SK-N-SH treated with all-trans-retinoic acid at 6 μM for 48 hours (cell line): ENCODE measurements around the gene PPP1R16B.

Experiments used
- ARNTL ChIP-seq: fragments of 450-650 bp; formaldehyde crosslinking; IDR thresholded peaks from 2 replicates; pipeline ENCODE4 v1.5.0; 2020; ENCODE audit warnings: low read depth, mild to moderate bottlenecking, moderate library complexity, borderline replicate concordance
- BACH2 ChIP-seq: fragments of 250-450 bp; sonication (Bioruptor Pico); IDR thresholded peaks from 2 replicates; pipeline ENCODE4 v1.9.0; 2021; ENCODE audit warnings: mild to moderate bottlenecking, borderline replicate concordance
- GLIS3 ChIP-seq: fragments of 250-450 bp; sonication (Bioruptor Pico); IDR thresholded peaks from 2 replicates; pipeline ENCODE4 v1.5.0; 2020; ENCODE audit warnings: mild to moderate bottlenecking, moderate library complexity
- ISL1 ChIP-seq: fragments of 250-450 bp; sonication (Bioruptor Pico); IDR thresholded peaks from 2 replicates; pipeline ENCODE4 v2.1.2; 2022; ENCODE audit warnings: mild to moderate bottlenecking, moderate library complexity
- PPARA ChIP-seq: fragments of 250-450 bp; sonication (Bioruptor Pico); IDR thresholded peaks from 2 replicates; pipeline ENCODE4 v1.5.0; 2020; ENCODE audit warnings: mild to moderate bottlenecking, borderline replicate concordance
- RARB ChIP-seq: fragments of 250-450 bp; sonication (Bioruptor Pico); IDR thresholded peaks from 2 replicates; pipeline ENCODE4 v1.8.0; 2021; ENCODE audit warnings: mild to moderate bottlenecking, moderate library complexity
- TOX ChIP-seq: fragments of 250-450 bp; sonication (Bioruptor Pico); IDR thresholded peaks from 2 replicates; pipeline ENCODE4 v1.8.0; 2021; ENCODE audit warnings: mild to moderate bottlenecking, moderate library complexity, borderline replicate concordance
- ZFP3 ChIP-seq: fragments of 250-450 bp; sonication (Bioruptor Pico); IDR thresholded peaks from 2 replicates; pipeline ENCODE4 v1.5.0; 2020; ENCODE audit warnings: mild to moderate bottlenecking, moderate library complexity
- ZNF565 ChIP-seq: fragments of 450-650 bp; formaldehyde crosslinking; conservative IDR thresholded peaks from 2 replicates; pipeline ENCODE4 v1.5.0; 2020; ENCODE audit warnings: low read depth, mild to moderate bottlenecking, moderate library complexity
- ZNF8 ChIP-seq: fragments of 450-650 bp; formaldehyde crosslinking; IDR thresholded peaks from 2 replicates; pipeline ENCODE4 v1.5.0; 2020; ENCODE audit warnings: mild to moderate bottlenecking, moderate library complexity
- TF ChIP-seq, protein P1 (sequence below): fragments of 250-450 bp; sonication (Bioruptor Pico); IDR thresholded peaks from 2 replicates; pipeline ENCODE4 v1.5.0; 2020; ENCODE audit warnings: mild to moderate bottlenecking, moderate library complexity
- TF ChIP-seq, protein P2 (sequence below): fragments of 250-450 bp; sonication (Bioruptor Pico); IDR thresholded peaks from 2 replicates; pipeline ENCODE4 v1.8.0; 2020; ENCODE audit warnings: mild to moderate bottlenecking, moderate library complexity, borderline replicate concordance
- TF ChIP-seq, protein P3 (sequence below): fragments of 250-450 bp; sonication (Bioruptor Pico); IDR thresholded peaks from 2 replicates; pipeline ENCODE4 v1.5.1; 2020; ENCODE audit warnings: low read depth, mild to moderate bottlenecking, moderate library complexity

DNA sequence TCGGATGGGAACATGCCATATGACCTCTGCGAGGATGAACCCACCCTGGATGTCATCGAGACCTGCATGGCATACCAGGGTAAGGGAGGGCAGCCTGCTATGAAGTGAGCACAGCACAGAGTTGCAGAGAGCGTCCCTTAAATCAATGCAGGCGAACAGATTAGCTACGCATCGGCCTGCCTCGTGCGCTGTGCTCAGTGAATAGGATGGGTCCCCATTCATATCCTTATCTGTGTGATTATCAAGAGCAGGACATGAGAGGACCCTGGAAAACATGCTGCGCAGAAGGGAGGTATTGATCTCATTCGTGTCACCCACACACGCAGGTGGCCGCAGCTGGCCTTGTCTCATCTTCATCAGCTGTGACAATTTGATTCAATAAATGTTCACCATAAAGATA, 95.1 kb downstream of the PPP1R16B start:
- TF ChIP-seq, protein P1, sequence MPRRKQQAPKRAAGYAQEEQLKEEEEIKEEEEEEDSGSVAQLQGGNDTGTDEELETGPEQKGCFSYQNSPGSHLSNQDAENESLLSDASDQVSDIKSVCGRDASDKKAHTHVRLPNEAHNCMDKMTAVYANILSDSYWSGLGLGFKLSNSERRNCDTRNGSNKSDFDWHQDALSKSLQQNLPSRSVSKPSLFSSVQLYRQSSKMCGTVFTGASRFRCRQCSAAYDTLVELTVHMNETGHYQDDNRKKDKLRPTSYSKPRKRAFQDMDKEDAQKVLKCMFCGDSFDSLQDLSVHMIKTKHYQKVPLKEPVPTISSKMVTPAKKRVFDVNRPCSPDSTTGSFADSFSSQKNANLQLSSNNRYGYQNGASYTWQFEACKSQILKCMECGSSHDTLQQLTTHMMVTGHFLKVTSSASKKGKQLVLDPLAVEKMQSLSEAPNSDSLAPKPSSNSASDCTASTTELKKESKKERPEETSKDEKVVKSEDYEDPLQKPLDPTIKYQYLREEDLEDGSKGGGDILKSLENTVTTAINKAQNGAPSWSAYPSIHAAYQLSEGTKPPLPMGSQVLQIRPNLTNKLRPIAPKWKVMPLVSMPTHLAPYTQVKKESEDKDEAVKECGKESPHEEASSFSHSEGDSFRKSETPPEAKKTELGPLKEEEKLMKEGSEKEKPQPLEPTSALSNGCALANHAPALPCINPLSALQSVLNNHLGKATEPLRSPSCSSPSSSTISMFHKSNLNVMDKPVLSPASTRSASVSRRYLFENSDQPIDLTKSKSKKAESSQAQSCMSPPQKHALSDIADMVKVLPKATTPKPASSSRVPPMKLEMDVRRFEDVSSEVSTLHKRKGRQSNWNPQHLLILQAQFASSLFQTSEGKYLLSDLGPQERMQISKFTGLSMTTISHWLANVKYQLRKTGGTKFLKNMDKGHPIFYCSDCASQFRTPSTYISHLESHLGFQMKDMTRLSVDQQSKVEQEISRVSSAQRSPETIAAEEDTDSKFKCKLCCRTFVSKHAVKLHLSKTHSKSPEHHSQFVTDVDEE (CRISPR knock-in tag): no peak
- TF ChIP-seq, protein P2, sequence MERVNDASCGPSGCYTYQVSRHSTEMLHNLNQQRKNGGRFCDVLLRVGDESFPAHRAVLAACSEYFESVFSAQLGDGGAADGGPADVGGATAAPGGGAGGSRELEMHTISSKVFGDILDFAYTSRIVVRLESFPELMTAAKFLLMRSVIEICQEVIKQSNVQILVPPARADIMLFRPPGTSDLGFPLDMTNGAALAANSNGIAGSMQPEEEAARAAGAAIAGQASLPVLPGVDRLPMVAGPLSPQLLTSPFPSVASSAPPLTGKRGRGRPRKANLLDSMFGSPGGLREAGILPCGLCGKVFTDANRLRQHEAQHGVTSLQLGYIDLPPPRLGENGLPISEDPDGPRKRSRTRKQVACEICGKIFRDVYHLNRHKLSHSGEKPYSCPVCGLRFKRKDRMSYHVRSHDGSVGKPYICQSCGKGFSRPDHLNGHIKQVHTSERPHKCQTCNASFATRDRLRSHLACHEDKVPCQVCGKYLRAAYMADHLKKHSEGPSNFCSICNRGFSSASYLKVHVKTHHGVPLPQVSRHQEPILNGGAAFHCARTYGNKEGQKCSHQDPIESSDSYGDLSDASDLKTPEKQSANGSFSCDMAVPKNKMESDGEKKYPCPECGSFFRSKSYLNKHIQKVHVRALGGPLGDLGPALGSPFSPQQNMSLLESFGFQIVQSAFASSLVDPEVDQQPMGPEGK (CRISPR knock-in tag): no peak
- TF ChIP-seq ZFP3 (CRISPR knock-in tag) (no peak), PPARA (CRISPR knock-in tag) (no peak), ZNF8 (CRISPR knock-in tag) (no peak), RARB (CRISPR knock-in tag) (no peak), TOX (CRISPR knock-in tag) (no peak), ZNF565 (CRISPR knock-in tag) (no peak), ISL1 (CRISPR knock-in tag) (no peak), BACH2 (no peak), ARNTL (CRISPR knock-in tag) (no peak), GLIS3 (CRISPR knock-in tag) (no peak)
- TF ChIP-seq, protein P3, sequence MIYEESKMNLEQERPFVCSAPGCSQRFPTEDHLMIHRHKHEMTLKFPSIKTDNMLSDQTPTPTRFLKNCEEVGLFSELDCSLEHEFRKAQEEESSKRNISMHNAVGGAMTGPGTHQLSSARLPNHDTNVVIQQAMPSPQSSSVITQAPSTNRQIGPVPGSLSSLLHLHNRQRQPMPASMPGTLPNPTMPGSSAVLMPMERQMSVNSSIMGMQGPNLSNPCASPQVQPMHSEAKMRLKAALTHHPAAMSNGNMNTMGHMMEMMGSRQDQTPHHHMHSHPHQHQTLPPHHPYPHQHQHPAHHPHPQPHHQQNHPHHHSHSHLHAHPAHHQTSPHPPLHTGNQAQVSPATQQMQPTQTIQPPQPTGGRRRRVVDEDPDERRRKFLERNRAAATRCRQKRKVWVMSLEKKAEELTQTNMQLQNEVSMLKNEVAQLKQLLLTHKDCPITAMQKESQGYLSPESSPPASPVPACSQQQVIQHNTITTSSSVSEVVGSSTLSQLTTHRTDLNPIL (CRISPR knock-in tag): no peak
